Measurements from ENCODE around the gene ISG15. TPM values are rescaled to one million over a fixed set of nuclear protein-coding genes. Genes with fewer than 3 reads are reported as not detected.

The ISG15 gene
- total and polyA plus RNA-seq, 7 donors: 2.9 to 22.1 (median 12.4) TPM

- intact Hi-C loops (cut with DNase I): loop anchor here (10.0 kb wide), 2 partner anchors 215 to 235 kb away; partner anchors contain the start of gene UBE2J2 (in 1 of the 2)
- Histone ChIP-seq H3K27ac (no peak overlapping the region), H3K36me3 (ENCODE audit: insufficient read depth in 1 of 2, low read depth in 1 of 2) (no peaks in the 10 kb centered on the region), H3K4me1 (peaks cover 10% of the 10 kb centered on the region), H3K27me3 (ENCODE audit: insufficient read depth in 3 of 3, low read length in 2 of 3) (peaks cover 0 to 61% (median 19%) of the 10 kb centered on the region in 3 donors), H3K4me3 (peak overlapping the region; percentile 62), H3K9me3 (no peaks in the 10 kb centered on the region)
- no peak for TF ChIP-seq CTCF (IDR thresholded peaks at IDR 0.05)
- DNase-seq: no peak
- no peak for ATAC-seq
- 34 to 53% (median 39%) methylated on average over 16 to 17 of the region's 17 CpGs for WGBS, 3 donors
Measured at GRCh38 chr1:1039145-1039910, 26.0 kb downstream of the ISG15 start.

- intact Hi-C loops (cut with DNase I): no loop called here
- TF ChIP-seq CTCF (IDR thresholded peaks at IDR 0.05): no peak
- WGBS, 3 donors: 11 to 13% (median 11%) methylated on average over 57 to 99 of the region's 99 CpGs
- Histone ChIP-seq H3K36me3 (ENCODE audit: insufficient read depth in 1 of 2, low read depth in 1 of 2) (no peaks in the 10 kb centered on the region), H3K4me1 (peaks cover 9% of the 10 kb centered on the region), H3K27me3 (ENCODE audit: insufficient read depth in 3 of 3, low read length in 2 of 3) (peaks cover 0 to 53% (median 14%) of the 10 kb centered on the region in 3 donors), H3K4me3 (peak overlapping the region; percentile 62), H3K27ac (no peak overlapping the region), H3K9me3 (no peaks in the 10 kb centered on the region)
- ATAC-seq (peak; percentile 86 to 91 (median 88)), DNase-seq (peak; percentile 73 to 84)
Measured at GRCh38 chr1:1040004-1040991, 27.0 kb downstream of the ISG15 start.

GRCh38 chr1:1041092-1041523, 27.8 kb downstream of the ISG15 start:
- Histone ChIP-seq H3K36me3 (ENCODE audit: insufficient read depth in 1 of 2, low read depth in 1 of 2) (no peaks in the 10 kb centered on the region), H3K27me3 (ENCODE audit: insufficient read depth in 3 of 3, low read length in 2 of 3) (peaks cover 0 to 49% (median 14%) of the 10 kb centered on the region in 3 donors), H3K4me3 (no peak overlapping the region), H3K27ac (no peak overlapping the region), H3K4me1 (peaks cover 9% of the 10 kb centered on the region), H3K9me3 (no peaks in the 10 kb centered on the region)
- 49 to 66% (median 52%) methylated on average over 34 to 52 of the region's 60 CpGs for WGBS, 3 donors
- ATAC-seq: peak in 2 of 4 donors; percentile 5 to 16
- no peak for DNase-seq
- no peak for TF ChIP-seq CTCF (IDR thresholded peaks at IDR 0.05)
- intact Hi-C loops (cut with DNase I): no loop called here

- intact Hi-C loops (cut with DNase I): no loop called here
- no peak for DNase-seq
- WGBS, 3 donors: 82 to 95% (median 86%) methylated on average over 25 of the region's 25 CpGs
- peaks cover 9% of the 10 kb centered on the region for H3K4me1 ChIP-seq
- no peaks in the 10 kb centered on the region for H3K36me3 ChIP-seq (ENCODE audit: insufficient read depth in 1 of 2, low read depth in 1 of 2)
- no peak overlapping the region for H3K27ac ChIP-seq
- H3K9me3 ChIP-seq: no peaks in the 10 kb centered on the region
- ATAC-seq: no peak
- no peak overlapping the region for H3K4me3 ChIP-seq
- TF ChIP-seq CTCF (IDR thresholded peaks at IDR 0.05): no peak
- peaks cover 0 to 41% (median 14%) of the 10 kb centered on the region in 3 donors for H3K27me3 ChIP-seq (ENCODE audit: insufficient read depth in 3 of 3, low read length in 2 of 3)
Measured at GRCh38 chr1:1041873-1042272, 28.6 kb downstream of the ISG15 start.
